Measurements from ENCODE around the gene SCGB2B2.
"Not testable (repeated sequence)": the region's sequence is repeated elsewhere in the genome, so short reads cannot be mapped to it uniquely, and the experiment has no call there.

The SCGB2B2 gene

GRCh38 chr19:34711890-34712289, 34.9 kb upstream of the SCGB2B2 start:
- in situ Hi-C loops (cut with HindIII; ENCODE audit: low sequenced_read_pairs) = no loop called here
- no peak for TF ChIP-seq CTCF (IDR thresholded peaks at IDR 0.05; ENCODE audit: low read depth, low read length)
- no peak overlapping the region for H3K4me3 ChIP-seq (ENCODE audit: low read depth, low read length)
- DNase-seq (ENCODE audit: low read depth, low spot score) = no peak

- DNase-seq (ENCODE audit: low read depth, low spot score) = no peak
- in situ Hi-C loops (cut with HindIII; ENCODE audit: low sequenced_read_pairs) = no loop called here
- TF ChIP-seq CTCF (IDR thresholded peaks at IDR 0.05; ENCODE audit: low read depth, low read length) = no peak
- no peak overlapping the region for H3K4me3 ChIP-seq (ENCODE audit: low read depth, low read length)
Measured at GRCh38 chr19:34707661-34708060, 30.7 kb upstream of the SCGB2B2 start.

GRCh38 chr19:34692549-34692948, 15.6 kb upstream of the SCGB2B2 start:
- in situ Hi-C loops (cut with HindIII; ENCODE audit: low sequenced_read_pairs) = no loop called here
- H3K4me3 ChIP-seq (ENCODE audit: low read depth, low read length) = no peak overlapping the region
- no peak for DNase-seq (ENCODE audit: low read depth, low spot score)
- no peak for TF ChIP-seq CTCF (IDR thresholded peaks at IDR 0.05; ENCODE audit: low read depth, low read length)

- no peak for TF ChIP-seq CTCF (IDR thresholded peaks at IDR 0.05; ENCODE audit: low read depth, low read length)
- in situ Hi-C loops (cut with HindIII; ENCODE audit: low sequenced_read_pairs) = no loop called here
- DNase-seq (ENCODE audit: low read depth, low spot score) = no peak
- no peak overlapping the region for H3K4me3 ChIP-seq (ENCODE audit: low read depth, low read length)
Measured at GRCh38 chr19:34690372-34690771, 13.4 kb upstream of the SCGB2B2 start.

GRCh38 chr19:34688592-34688991, 11.6 kb upstream of the SCGB2B2 start:
- TF ChIP-seq CTCF (IDR thresholded peaks at IDR 0.05; ENCODE audit: low read depth, low read length) = no peak
- no peak overlapping the region for H3K4me3 ChIP-seq (ENCODE audit: low read depth, low read length)
- in situ Hi-C loops (cut with HindIII; ENCODE audit: low sequenced_read_pairs) = no loop called here
- DNase-seq (ENCODE audit: low read depth, low spot score) = no peak

GRCh38 chr19:34687348-34687747, 10.4 kb upstream of the SCGB2B2 start:
- TF ChIP-seq CTCF (IDR thresholded peaks at IDR 0.05; ENCODE audit: low read depth, low read length) = no peak
- in situ Hi-C loops (cut with HindIII; ENCODE audit: low sequenced_read_pairs) = no loop called here
- H3K4me3 ChIP-seq (ENCODE audit: low read depth, low read length) = no peak overlapping the region
- DNase-seq (ENCODE audit: low read depth, low spot score) = no peak

GRCh38 chr19:34686455-34686854, 9.5 kb upstream of the SCGB2B2 start:
- TF ChIP-seq CTCF (IDR thresholded peaks at IDR 0.05; ENCODE audit: low read depth, low read length) = no peak
- no peak for DNase-seq (ENCODE audit: low read depth, low spot score)
- H3K4me3 ChIP-seq (ENCODE audit: low read depth, low read length) = no peak overlapping the region
- in situ Hi-C loops (cut with HindIII; ENCODE audit: low sequenced_read_pairs) = no loop called here

GRCh38 chr19:34685266-34685665, 8.3 kb upstream of the SCGB2B2 start:
- in situ Hi-C loops (cut with HindIII; ENCODE audit: low sequenced_read_pairs); H3K4me3 ChIP-seq (ENCODE audit: low read depth, low read length); DNase-seq (ENCODE audit: low read depth, low spot score): not testable (repeated sequence)

Data from astrocyte of the spinal cord (primary cell).